ENCODE results near the gene LSM3.

LSM3 gene

DNA sequence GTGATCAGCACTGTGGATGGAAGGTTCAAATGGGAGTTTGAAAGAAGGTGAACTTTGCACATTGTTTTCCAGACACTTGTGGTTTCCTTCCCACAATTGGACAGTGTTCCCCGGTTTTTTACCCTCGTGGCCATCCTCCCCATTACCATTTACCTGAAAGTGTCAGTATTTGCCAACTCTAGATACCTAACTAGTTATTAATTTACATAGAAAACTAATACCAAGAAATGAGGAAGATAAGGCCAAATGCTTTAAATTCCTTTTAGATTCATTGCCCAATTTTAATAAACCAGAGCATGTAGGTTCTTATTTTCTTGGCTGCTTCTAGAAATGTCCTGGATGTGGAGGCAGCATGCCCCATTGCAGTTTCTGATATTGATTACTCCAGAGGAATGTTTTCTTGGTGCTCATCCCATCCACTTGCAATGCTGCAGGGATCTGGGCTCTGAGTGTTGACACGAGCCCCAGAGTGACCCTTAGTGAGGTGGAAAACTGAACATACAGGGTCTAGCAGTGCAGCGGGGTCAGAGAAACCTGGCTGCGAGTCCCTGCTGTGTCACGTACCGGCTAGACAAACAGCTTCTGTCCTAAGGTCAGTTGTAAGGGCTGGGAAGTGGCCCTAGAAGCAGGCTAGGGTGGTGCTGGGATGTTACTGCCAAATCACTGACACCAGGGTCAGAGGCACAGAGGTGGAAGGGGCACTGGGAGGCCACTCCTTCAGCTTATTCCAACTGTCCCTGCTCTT lies 23.5 kb downstream of the LSM3 start:
- DNase-seq: no peak

DNA sequence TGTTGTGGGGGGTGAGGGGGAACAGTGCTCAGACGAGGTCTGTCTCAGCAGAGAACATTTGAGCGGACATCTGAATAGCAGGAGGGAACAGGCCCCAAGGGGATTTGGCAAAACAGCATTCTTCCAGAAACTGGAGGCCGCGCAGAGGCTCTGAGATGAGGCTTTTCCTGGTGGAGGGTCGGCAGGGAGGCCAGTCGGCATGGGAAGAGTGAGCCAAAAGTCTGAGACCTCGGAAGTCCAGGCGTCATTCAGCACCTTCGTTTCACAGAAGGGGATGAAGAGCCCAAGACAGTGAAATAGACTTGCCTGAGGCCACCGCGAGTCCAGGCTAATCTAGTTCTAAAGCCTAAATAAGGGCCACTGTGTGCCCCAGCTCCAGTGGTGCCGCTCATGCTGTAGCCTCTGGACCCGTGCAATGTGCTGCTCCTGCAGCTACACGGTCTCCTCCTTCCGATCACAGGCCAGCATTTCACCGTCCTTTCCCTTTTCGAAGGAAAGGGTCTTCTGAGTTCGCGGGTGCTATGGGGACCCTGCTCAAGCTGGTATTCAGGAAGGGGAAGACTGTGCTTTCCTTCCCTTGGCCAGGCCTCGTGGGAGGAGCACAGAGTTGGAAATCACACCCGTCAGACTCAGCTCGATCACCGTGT lies 24.4 kb downstream of the LSM3 start:
- DNase-seq: peak; percentile 21

DNA sequence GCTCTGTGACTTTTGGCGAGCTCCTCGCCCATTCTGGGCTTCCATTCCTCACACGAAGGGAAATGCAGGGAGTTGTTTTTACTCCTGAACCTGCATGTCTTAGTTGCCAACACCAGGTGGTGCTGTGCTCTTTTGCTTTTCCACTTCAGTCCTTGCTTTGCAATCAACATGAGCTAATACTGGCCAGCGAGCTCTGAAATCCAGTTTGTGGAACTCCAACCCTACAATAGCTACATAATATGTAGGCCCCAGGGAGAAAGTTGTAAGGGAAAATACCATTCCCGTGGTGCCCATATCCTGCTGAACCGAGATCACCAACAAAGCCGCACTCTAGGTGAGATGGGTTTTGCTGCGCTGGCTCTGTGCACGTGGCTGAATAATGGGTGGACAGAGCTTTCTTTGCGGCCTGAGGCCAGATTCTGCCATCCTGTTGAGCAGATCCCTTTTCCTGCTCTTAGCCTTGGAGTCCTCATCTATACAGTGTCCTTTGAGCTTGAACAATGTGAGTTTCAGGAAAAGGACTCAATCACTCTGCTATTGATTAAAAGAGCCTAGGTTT lies 25.0 kb downstream of the LSM3 start:
- DNase-seq: peak; percentile 75

GRCh38 chr3:14204515-14205284 lies 26.1 kb downstream of the LSM3 start:
- DNase-seq: no peak

DNA sequence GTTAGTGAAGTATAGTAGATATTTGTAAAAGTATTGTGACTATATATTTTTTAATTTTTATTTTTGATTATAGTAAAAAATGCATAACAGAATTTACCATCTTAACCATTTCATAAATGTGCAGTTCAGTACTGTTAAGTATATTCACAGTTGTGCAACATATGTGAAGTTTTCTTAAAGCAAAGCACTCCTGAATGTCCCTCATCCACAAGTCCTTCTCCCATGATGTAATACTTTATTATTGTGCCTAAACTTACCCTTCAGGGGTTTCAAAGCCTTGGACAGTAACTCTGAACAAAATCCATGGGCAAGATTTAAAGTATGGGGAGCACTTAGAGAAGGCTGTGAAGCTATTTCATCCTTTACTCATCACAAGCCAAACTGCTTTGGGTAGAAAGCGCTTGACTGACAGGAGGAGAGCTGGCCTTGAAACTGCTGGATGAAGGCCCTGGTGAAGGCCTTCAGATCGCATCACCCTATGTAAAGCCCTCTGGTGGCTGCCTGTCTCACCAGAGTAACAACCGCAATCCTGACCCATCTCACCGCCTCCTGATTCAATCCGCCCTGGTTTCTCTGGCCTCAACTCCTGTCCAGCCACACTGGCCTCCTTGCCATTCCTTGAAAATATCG lies 28.0 kb downstream of the LSM3 start:
- DNase-seq: no peak

- DNase-seq: no peak
Measured at GRCh38 chr3:14208168-14208567, 29.6 kb downstream of the LSM3 start.

DNA sequence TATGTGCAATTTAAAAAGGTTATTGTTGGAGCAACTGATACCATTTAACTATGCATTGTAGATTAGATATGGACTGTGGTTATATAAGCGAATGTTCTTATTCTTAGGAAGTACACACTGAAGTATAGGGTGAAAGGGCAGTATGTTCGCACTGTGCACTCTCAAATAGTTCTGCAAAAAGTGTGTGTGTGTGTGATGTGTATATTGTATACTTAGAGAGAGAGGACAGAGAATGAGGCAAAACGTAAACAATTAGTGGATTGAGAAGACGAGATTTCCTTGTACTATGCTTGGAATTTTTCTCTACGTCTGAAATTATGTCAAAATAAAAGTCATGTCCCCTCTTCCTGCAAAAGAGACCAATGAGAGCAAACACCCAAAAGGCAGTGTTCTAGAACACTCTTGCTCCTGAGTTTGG lies 30.4 kb downstream of the LSM3 start:
- no peak for DNase-seq

DNA sequence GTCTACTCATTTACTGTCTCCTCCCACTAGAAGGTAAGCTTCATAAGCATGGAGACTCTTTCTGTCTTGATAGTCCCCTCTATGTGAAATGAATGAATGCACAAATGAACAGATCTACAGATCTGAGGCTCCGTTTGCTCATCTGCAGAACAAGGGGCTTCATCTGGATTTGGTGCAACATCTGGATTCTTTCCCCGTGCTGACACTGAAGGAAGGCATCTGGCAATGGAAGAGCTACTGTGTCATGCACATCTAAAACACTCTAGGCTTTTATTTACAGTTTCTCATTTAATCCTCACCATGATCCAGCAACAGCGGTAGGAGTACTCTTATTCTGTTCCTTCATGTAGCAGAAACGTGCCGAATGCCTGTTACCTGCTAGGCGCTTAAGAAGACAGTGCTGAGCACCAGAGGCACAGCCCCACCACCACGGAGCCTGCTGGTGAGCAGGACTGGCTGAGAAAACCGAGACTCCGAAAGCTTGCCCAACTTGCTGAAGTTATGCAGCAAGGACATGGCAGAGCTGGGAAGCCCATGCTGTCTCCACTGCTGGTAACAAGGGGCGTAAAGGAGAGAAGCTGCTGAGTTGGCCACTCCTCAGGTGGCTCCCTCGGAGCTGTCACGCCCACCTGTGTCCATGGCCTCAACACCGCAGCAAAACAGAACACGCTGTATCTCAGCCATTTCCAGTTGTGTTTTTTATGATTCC lies 31.1 kb downstream of the LSM3 start:
- DNase-seq: no peak

DNA sequence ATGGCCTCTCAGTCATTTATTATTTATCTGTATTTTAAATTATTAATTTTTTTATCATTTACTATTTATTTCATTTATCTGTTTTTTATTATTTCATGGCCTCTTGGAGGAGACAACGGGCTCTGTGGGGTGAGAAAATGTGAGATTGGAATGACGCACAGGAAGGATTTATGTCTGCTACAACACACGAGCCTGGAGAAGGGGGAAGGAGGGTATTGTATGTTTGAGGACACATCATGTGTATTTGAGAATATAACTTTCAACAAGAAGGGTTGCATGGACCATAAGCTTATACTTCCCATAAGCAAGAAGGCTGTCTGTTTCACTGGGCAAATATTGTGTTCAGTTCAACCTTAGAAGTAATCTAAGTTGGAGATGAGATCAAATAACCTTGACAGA lies 31.7 kb downstream of the LSM3 start:
- DNase-seq: no peak

DNA sequence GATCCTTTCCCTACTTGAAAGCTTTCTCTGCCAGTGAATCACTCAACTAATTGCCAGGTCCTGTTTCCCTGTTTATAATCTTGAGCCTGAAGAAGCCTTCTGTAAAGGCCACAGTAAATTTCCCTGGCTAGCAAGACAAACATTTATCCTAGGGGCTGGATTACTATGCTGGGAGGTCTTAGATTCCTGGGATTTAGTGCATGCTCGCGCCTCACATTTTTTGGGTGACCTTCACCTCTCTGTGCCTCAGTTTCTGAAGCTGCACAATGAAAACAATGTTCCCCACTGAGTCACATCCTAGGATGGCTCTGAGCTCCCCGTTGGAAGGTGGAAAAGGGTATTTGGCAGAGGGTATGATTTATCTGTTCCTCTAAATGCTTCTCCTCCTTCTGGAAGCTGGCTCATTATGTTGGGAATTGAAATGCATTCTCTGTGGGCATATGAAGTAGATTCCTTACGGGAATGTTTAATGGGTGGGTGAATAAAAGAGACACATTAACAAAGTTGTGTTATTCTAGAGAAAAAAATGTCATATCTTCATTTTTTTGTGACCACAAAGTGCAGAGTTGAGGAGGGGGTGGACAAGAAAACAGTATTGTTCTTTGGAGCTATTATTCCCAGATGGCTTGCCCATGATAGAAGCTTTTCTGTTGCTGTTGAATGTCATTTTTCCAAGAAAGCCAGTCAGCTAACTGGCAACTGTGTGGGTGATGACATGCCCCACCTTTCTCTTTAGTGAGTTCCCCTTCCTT lies 32.4 kb downstream of the LSM3 start:
- DNase-seq: no peak

- DNase-seq: no peak
Measured at GRCh38 chr3:14211621-14212020, 33.0 kb downstream of the LSM3 start.

DNA sequence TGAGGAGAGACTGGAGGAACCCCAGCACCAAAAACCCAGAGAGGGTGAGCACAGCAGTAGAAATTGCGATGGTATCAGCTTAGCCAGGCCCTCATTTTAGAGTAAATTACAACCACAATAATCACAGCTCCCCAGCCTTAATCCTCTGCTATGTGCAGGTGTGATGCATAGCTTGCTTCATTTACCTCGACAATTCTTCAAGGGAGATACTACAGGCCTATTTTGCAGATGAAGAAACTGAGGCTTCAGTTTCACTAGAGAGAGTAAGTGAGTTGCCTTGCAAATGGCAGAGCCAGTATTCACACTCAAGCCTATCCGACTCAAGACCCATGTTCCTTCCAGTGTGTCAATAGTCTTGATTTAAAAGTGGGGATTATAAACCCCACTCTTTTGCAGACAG lies 33.4 kb downstream of the LSM3 start:
- DNase-seq: no peak

- no peak for DNase-seq
Measured at GRCh38 chr3:14213066-14213774, 34.6 kb downstream of the LSM3 start.

DNA sequence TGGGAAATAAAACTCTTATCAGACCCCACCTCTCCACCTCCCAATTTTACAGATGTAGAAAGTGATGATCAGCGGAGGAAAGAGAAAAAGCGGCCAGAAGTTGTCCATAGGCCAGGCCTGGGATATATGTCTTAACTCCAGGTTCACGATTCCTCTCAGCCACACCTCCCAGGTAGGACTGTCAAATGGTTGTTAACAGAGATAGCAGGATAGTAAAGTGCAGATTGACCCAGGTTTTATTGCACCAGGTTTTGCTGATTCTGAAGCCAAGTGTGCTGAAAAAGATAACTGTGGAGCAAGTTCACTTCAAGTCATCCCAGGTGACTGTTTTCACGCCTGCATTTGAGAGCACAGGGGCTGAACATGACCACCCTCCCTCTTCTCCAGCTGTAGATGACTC lies 36.1 kb downstream of the LSM3 start:
- DNase-seq: no peak

- DNase-seq: peak; percentile 90
Measured at GRCh38 chr3:14216257-14217048, 37.8 kb downstream of the LSM3 start.

DNA sequence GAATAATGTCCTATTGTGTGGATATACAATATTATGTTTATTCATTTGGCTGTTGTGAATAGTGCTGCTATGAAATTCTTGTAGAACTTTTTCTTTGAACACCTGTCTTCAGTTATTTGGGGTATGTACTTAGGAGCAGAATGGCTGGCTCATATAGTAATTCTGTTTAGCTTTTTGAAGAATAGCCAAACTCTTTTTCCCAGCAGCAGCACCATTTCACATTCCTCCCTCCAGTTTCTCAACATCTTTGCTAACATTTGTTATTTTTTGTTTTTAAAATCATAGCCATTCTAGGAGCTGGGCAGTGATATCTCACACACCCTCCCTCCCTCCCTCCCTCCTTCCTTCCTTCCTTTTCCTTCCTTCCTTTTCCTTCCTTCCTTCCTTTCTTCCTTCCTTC lies 39.7 kb downstream of the LSM3 start:
- DNase-seq: no peak

GRCh38 chr3:14220933-14221332 lies 42.3 kb downstream of the LSM3 start:
- no peak for DNase-seq

DNA sequence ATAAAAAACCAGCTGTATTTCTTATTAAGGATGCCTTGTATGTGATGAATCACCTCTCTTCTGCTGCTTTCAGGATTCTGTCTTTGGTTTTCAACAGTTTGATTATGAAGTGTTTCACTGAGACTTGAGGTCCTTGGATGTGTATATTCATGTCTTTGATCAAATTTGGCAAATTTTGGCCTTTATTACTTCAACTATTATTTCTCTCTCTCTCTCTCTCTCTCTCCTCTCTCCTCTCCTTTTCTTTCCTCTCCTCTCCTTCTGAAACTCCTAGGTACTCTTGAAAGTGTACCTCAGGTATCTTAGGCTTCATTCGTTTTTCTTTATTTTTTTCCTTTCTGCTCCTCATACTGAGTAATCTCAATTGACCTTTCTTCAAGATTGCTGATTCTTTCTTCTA lies 43.3 kb downstream of the LSM3 start:
- no peak for DNase-seq

- no peak for DNase-seq
Measured at GRCh38 chr3:14222457-14222856, 43.8 kb downstream of the LSM3 start.

GRCh38 chr3:14222900-14223594 lies 44.4 kb downstream of the LSM3 start:
- DNase-seq: no peak
